Activated CD8-positive, alpha-beta memory T cell treated with anti-CD3 and anti-CD28 coated beads, Interleukin-2, amount 50 U/mL, for 48 hours (primary cell): ENCODE data around the gene MARCHF3.

ENCODE experiments used
- DNase-seq: peaks from one replicate; pipeline ENCODE4 v3.0.0-alpha.2; 2020

The MARCHF3 gene

GRCh38 chr5:126981701-126982100 lies 48.7 kb downstream of the MARCHF3 start:
- no peak for DNase-seq

GRCh38 chr5:126981222-126981621 lies 49.1 kb downstream of the MARCHF3 start:
- DNase-seq: no peak

GRCh38 chr5:126978258-126978657 lies 52.1 kb downstream of the MARCHF3 start:
- no peak for DNase-seq

GRCh38 chr5:126976520-126977172 lies 53.7 kb downstream of the MARCHF3 start:
- DNase-seq: no peak

- DNase-seq: no peak
Measured at GRCh38 chr5:126975796-126976195, 54.6 kb downstream of the MARCHF3 start.

GRCh38 chr5:126973193-126973592 lies 57.2 kb downstream of the MARCHF3 start:
- DNase-seq: no peak

GRCh38 chr5:126972062-126972895 lies 58.1 kb downstream of the MARCHF3 start:
- DNase-seq: peak; percentile 55

GRCh38 chr5:126971455-126972031 lies 58.8 kb downstream of the MARCHF3 start:
- DNase-seq: no peak

GRCh38 chr5:126970517-126971017 lies 59.8 kb downstream of the MARCHF3 start:
- no peak for DNase-seq

- DNase-seq: no peak
Measured at GRCh38 chr5:126969548-126969947, 60.8 kb downstream of the MARCHF3 start.

- DNase-seq: no peak
Measured at GRCh38 chr5:126967808-126968466, 62.4 kb downstream of the MARCHF3 start.

GRCh38 chr5:126965487-126965886 lies 64.9 kb downstream of the MARCHF3 start:
- no peak for DNase-seq

GRCh38 chr5:126965061-126965475 lies 65.3 kb downstream of the MARCHF3 start:
- DNase-seq: no peak

- no peak for DNase-seq
Measured at GRCh38 chr5:126963822-126964375, 66.5 kb downstream of the MARCHF3 start.

- DNase-seq: no peak
Measured at GRCh38 chr5:126961702-126962101, 68.7 kb downstream of the MARCHF3 start.

- DNase-seq: no peak
Measured at GRCh38 chr5:126961128-126961527, 69.2 kb downstream of the MARCHF3 start.

GRCh38 chr5:126959188-126959587 lies 71.2 kb downstream of the MARCHF3 start:
- DNase-seq: no peak

GRCh38 chr5:126956991-126957390 lies 73.4 kb downstream of the MARCHF3 start:
- DNase-seq: no peak

- no peak for DNase-seq
Measured at GRCh38 chr5:126954981-126955380, 75.4 kb downstream of the MARCHF3 start.

- DNase-seq: no peak
Measured at GRCh38 chr5:126953640-126954039, 76.7 kb downstream of the MARCHF3 start.

GRCh38 chr5:126949475-126949874 lies 80.9 kb downstream of the MARCHF3 start:
- no peak for DNase-seq

GRCh38 chr5:126948453-126948852 lies 81.9 kb downstream of the MARCHF3 start:
- no peak for DNase-seq

- DNase-seq: no peak
Measured at GRCh38 chr5:126948011-126948355, 82.4 kb downstream of the MARCHF3 start.
